CD8-positive, alpha-beta memory T cell (primary cell): Measurements from ENCODE around the gene TP63. TPM values are rescaled to one million over a fixed set of nuclear protein-coding genes. Genes with fewer than 3 reads are reported as not detected.
"Not testable (repeated sequence)": the region's sequence is repeated elsewhere in the genome, so short reads cannot be mapped to it uniquely, and the experiment has no call there.

Experiments used
- CTCF ChIA-PET: fragments of 350-600 bp; sonication (Branson Sonifier 250); formaldehyde crosslinking; loops from one replicate; lab custom pipeline; 2021; ENCODE audit warnings: antibody characterized with exemption; lab: Charles Lee
- POLR2A ChIA-PET: fragments of 350-600 bp; sonication (Branson Sonifier 250); formaldehyde crosslinking; loops from one replicate; lab custom pipeline; 2021; ENCODE audit warnings: antibody characterized with exemption; lab: Charles Lee
- DNase-seq, 5 donors: peaks; one replicate each; pipeline versions ENCODE4 v3.0.0 to v3.0.0-alpha.2; 2020 to 2022; ENCODE audit warnings: mixed read lengths in 1 of 5
- H3K27ac ChIP-seq: one replicate; pipeline ENCODE4 v1.7.0; 2013; ENCODE audit warnings: low read depth, mild to moderate bottlenecking, low read length, moderate library complexity
- H3K27me3 ChIP-seq: 2 replicates; pipeline ENCODE4 v1.7.0; 2013; ENCODE audit warnings: low read length, mild to moderate bottlenecking; ENCODE audit not compliant: insufficient read depth, poor library complexity, severe bottlenecking
- H3K36me3 ChIP-seq: 2 replicates; pipeline ENCODE4 v1.7.0; 2013; ENCODE audit warnings: mild to moderate bottlenecking, low read length, moderate library complexity; ENCODE audit not compliant: insufficient read depth
- H3K4me1 ChIP-seq: 2 replicates; pipeline ENCODE4 v1.7.0; 2013; ENCODE audit warnings: mild to moderate bottlenecking, low read length, moderate library complexity; ENCODE audit not compliant: insufficient read depth
- H3K4me3 ChIP-seq: 2 replicates; pipeline ENCODE4 v1.7.0; 2013; ENCODE audit warnings: mild to moderate bottlenecking, low read length
- H3K9me3 ChIP-seq: 2 replicates; pipeline ENCODE4 v1.7.0; 2013; ENCODE audit warnings: mild to moderate bottlenecking, low read length
- H3K27ac Mint-ChIP-seq, 8 donors: one replicate each; pipeline ENCODE4 v1.8.0; 2020 to 2021; ENCODE audit warnings: mixed read lengths in 8 of 8, mild to moderate bottlenecking in 6 of 8, inconsistent platforms in 3 of 8, moderate library complexity in 3 of 8
- H3K27me3 Mint-ChIP-seq, 2 donors: one replicate each; pipeline ENCODE4 v1.8.0; 2020 to 2021; ENCODE audit warnings: mixed read lengths in 2 of 2, mild to moderate bottlenecking in 1 of 2, moderate library complexity in 1 of 2
- H3K36me3 Mint-ChIP-seq, 3 donors: one replicate each; pipeline ENCODE4 v1.8.0; 2020 to 2021; ENCODE audit warnings: mixed read lengths in 3 of 3, inconsistent platforms in 1 of 3, mild to moderate bottlenecking in 1 of 3
- H3K4me1 Mint-ChIP-seq, 3 donors: one replicate each; pipeline ENCODE4 v1.8.0; 2020 to 2021; ENCODE audit warnings: mixed read lengths in 3 of 3, inconsistent platforms in 1 of 3, mild to moderate bottlenecking in 1 of 3
- H3K4me3 Mint-ChIP-seq, 7 donors: one replicate each; pipeline ENCODE4 v1.8.0; 2020 to 2021; ENCODE audit warnings: mixed read lengths in 7 of 7, mild to moderate bottlenecking in 6 of 7, moderate library complexity in 4 of 7, inconsistent platforms in 2 of 7
- H3K9me3 Mint-ChIP-seq, 5 donors: one replicate each; pipeline ENCODE4 v1.8.0; 2020 to 2022; ENCODE audit warnings: mixed read lengths in 5 of 5, mild to moderate bottlenecking in 3 of 5, moderate library complexity in 2 of 5, inconsistent platforms in 1 of 5
- polyA plus RNA-seq: library from polyadenylated mRNA; unstranded; fragments of 300-500 nt; fragmentation: Illumina TruSeq; gene quantifications from one replicate; pipeline ENCODE4 v1.2.3, GENCODE V29; 2021
- total RNA-seq, 2 experiments: library from RNA; stranded (reverse); gene quantifications; one replicate each; pipeline ENCODE4 v1.2.3, GENCODE V29; 2021

Gene TP63
- total and polyA plus RNA-seq, 3 experiments from 2014 or later = 0.13 to 0.82 (median 0.31) TPM

DNA sequence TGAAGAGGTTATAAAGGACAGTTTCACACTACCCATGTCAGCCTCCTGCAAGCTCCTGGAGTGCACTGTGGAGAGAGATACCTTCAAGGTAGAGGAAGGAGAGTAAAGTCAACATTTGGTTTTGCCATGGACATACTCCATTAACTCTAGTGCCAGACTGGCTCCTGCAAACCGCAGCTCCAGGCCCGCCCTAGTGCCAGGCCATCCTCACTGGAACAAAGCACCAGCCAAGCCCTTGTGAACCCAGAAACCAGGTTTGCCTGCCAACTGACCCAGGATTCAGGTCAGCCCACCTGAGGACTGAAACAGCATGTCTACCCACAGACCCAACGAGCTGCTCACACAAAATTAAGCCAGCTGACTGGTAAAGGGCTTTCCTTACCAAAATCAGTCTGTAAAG is 41.0 kb upstream of the TP63 start:
- Histone ChIP-seq H3K4me3 (no peak overlapping the region), H3K9me3 (no peaks in the 10 kb centered on the region), H3K36me3 (no peaks in the 10 kb centered on the region), H3K27ac (no peak overlapping the region), H3K4me1 (no peaks in the 10 kb centered on the region), H3K27me3 (no peaks in the 10 kb centered on the region)
- peaks cover 0 to 5% (median 0%) of the 10 kb centered on the region in 5 donors for H3K9me3 Mint-ChIP-seq
- no peaks in the 10 kb centered on the region for H3K4me1 Mint-ChIP-seq
- H3K36me3 Mint-ChIP-seq = peaks cover 0 to 2% (median 0%) of the 10 kb centered on the region in 3 donors
- DNase-seq = no peak
- ChIA-PET CTCF (no interaction called here), POLR2A (no interaction called here)
- no peak overlapping the region for H3K4me3 Mint-ChIP-seq
- peaks cover 0 to 3% of the 10 kb centered on the region in 2 donors for H3K27me3 Mint-ChIP-seq
- no peak overlapping the region for H3K27ac Mint-ChIP-seq

DNA sequence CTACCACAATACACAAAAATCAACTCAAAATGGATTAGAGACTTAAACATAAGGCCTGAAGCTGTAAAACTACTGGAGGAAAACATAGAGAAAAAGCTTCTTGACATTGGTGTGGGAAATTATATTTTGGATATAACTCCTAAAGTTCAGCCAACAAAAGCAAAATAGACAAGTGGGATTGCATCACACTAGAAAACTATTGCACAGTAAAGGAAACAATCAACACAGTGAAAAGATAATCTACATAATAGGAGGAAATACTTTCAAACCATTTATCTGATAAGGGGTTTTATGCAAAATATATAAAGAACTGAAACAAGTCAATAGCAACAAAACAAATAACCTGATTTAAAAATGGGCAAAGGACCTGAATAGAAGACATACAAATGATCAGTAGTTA is 37.6 kb upstream of the TP63 start:
- Histone ChIP-seq H3K4me1 (no peaks in the 10 kb centered on the region), H3K27ac (no peak overlapping the region), H3K4me3 (no peak overlapping the region), H3K9me3 (no peaks in the 10 kb centered on the region), H3K36me3 (no peaks in the 10 kb centered on the region), H3K27me3 (no peaks in the 10 kb centered on the region)
- H3K27me3 Mint-ChIP-seq = no peaks in the 10 kb centered on the region
- ChIA-PET POLR2A (no interaction called here), CTCF (no interaction called here)
- DNase-seq = no peak
- no peaks in the 10 kb centered on the region for H3K4me1 Mint-ChIP-seq
- no peak overlapping the region for H3K27ac Mint-ChIP-seq
- no peak overlapping the region for H3K4me3 Mint-ChIP-seq
- no peaks in the 10 kb centered on the region for H3K36me3 Mint-ChIP-seq
- peaks cover 0 to 5% (median 0%) of the 10 kb centered on the region in 5 donors for H3K9me3 Mint-ChIP-seq

DNA sequence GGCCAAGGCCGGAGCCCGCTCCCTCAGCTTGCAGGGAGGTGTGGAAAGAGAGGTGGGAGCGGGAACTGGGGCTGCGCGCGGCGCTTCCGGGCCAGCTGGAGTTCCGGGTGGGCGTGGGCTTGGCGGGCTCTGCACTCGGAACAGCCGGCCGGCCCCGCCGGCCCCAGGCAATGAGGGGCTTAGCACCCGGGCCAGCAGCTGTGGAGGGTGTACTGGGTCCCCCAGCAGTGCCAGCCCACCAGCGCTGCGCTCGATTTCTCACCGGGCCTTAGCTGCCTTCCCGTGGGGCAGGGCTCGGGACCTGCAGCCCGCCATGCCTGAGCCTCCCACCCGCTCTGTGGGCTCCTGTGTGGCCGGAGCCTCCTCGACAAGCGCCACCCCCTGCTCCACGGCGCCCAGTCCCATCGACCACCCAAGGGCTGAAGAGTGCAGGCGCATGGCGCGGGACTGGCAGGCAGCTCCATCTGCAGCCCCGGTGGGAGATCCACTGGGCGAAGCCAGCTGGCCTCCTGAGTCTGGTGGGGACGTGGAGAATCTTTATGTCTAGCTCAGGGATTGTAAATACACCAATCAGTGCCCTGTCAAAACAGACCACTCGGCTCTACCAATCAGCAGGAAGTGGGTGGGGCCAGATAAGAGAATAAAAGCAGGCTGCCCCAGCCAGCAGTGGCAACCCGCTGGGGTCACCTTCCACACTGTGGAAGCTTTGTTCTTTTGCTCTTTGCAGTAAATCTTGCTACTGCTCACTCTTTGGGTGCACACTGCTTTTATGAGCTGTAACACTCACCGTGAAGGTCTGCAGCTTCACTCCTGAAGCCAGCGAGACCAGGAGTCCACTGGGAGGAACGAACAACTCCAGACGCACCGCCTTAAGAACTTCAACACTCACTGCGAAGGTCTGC is 34.9 kb upstream of the TP63 start:
- H3K36me3 Mint-ChIP-seq = not testable (repeated sequence)

DNA sequence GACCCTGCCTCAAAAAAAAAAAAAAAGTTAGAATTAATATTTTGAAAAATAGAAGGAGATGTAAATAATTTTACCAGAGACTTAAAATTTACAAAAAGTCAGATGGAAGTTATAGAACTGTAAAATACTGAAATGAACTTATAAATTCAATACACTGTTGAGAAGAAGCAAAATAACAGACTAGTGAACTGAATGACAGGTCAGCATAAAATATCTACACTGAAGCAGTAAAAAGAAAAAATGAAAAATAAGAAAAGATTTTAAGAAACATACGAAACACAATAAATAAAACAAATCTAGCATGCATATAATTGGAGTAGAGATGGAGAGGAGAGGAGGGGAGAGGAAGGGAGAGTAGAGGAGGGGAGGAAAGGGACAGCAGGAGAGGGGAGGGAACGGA is 33.3 kb upstream of the TP63 start:
- H3K27me3 ChIP-seq = no peaks in the 10 kb centered on the region
- ChIA-PET CTCF (no interaction called here), POLR2A (no interaction called here)

More for the DNA sequence above, 34.9 kb upstream of the TP63 start:
- DNase-seq, H3K27me3 ChIP-seq, H3K4me3 ChIP-seq, H3K9me3 Mint-ChIP-seq, H3K4me1 ChIP-seq, H3K36me3 ChIP-seq, CTCF ChIA-PET, H3K4me3 Mint-ChIP-seq, H3K9me3 ChIP-seq, H3K27me3 Mint-ChIP-seq, H3K4me1 Mint-ChIP-seq, POLR2A ChIA-PET, H3K27ac ChIP-seq: not testable (repeated sequence)
- H3K27ac Mint-ChIP-seq = peak overlapping the region in 1 of 8 donors; percentile 63

DNA sequence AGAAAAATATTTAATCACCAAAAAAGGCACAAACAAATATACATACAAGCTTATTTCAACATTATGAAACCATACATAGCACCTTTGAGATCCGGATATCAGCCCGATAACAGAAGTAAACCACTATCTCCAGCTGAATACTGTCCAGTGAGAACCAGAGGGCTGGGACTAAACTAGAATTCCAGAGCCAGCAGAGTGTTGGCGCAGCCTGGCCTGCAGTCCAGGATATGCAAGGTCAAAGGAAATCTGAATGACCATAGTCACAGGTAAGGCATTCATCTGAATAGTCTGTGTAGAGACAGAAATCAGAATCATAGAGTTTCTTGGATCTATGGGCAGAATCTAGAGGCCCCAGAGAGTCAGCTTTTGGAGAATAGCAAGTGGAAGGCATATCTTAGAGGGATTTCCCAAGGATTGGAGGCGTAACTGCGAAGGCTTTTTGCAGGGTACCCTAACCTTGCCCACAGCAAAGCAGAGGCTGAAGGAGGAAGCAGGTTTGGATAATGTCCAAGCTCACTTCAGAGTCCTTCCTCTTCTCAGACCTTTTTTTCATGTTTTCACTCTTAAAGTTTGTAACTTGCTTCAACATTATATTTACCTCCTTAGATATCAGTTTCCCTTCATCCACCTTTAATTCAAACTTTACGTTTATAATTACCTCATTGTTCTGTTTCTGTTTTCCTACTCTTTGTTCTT is 32.5 kb upstream of the TP63 start:
- Mint-ChIP-seq H3K9me3 (no peaks in the 10 kb centered on the region), H3K4me1 (no peaks in the 10 kb centered on the region), H3K36me3 (no peaks in the 10 kb centered on the region), H3K27ac (peak overlapping the region in 2 of 8 donors; percentile 1 to 5), H3K4me3 (no peak overlapping the region), H3K27me3 (no peaks in the 10 kb centered on the region)
- no peaks in the 10 kb centered on the region for H3K9me3 ChIP-seq
- H3K4me3 ChIP-seq = no peak overlapping the region
- no peaks in the 10 kb centered on the region for H3K36me3 ChIP-seq
- CTCF ChIA-PET = no interaction called here
- POLR2A ChIA-PET = no interaction called here
- no peak for DNase-seq
- H3K4me1 ChIP-seq = no peaks in the 10 kb centered on the region
- no peaks in the 10 kb centered on the region for H3K27me3 ChIP-seq
- H3K27ac ChIP-seq = no peak overlapping the region

More for the DNA sequence above, 33.3 kb upstream of the TP63 start:
- H3K4me1 Mint-ChIP-seq = no peaks in the 10 kb centered on the region
- Histone ChIP-seq H3K4me3 (no peak overlapping the region), H3K36me3 (no peaks in the 10 kb centered on the region), H3K9me3 (no peaks in the 10 kb centered on the region), H3K27ac (no peak overlapping the region), H3K4me1 (no peaks in the 10 kb centered on the region)
- H3K27ac Mint-ChIP-seq = no peak overlapping the region
- no peaks in the 10 kb centered on the region for H3K27me3 Mint-ChIP-seq
- DNase-seq = no peak
- no peaks in the 10 kb centered on the region for H3K9me3 Mint-ChIP-seq
- no peak overlapping the region for H3K4me3 Mint-ChIP-seq
- no peaks in the 10 kb centered on the region for H3K36me3 Mint-ChIP-seq

DNA sequence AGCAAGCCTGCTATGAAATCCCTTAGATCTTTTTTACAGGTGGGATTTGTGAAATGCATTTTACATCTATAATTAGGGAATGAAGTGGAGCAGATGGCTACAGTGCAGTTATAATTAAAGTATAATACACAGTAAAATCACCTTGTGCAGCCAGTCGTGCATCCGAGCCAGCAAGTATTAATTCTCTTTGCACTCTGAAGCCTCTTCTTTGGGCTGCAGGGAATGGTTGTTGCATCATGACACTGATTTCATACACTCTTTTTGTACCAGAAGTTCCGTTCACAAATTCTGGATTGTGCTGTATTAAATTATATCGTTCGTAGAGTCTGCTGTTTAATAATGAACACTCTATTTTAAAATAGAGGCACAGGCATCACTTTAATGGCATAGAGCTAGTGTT is 28.7 kb upstream of the TP63 start:
- Mint-ChIP-seq H3K27me3 (no peaks in the 10 kb centered on the region), H3K4me1 (no peaks in the 10 kb centered on the region), H3K4me3 (no peak overlapping the region), H3K9me3 (peaks cover 0 to 13% (median 4%) of the 10 kb centered on the region in 5 donors), H3K36me3 (peaks cover 0 to 3% (median 2%) of the 10 kb centered on the region in 3 donors), H3K27ac (no peak overlapping the region)
- Histone ChIP-seq H3K27me3 (no peaks in the 10 kb centered on the region), H3K36me3 (no peaks in the 10 kb centered on the region), H3K4me1 (no peaks in the 10 kb centered on the region), H3K27ac (no peak overlapping the region), H3K4me3 (no peak overlapping the region), H3K9me3 (no peaks in the 10 kb centered on the region)
- DNase-seq = no peak
- CTCF ChIA-PET = no interaction called here
- POLR2A ChIA-PET = no interaction called here

DNA sequence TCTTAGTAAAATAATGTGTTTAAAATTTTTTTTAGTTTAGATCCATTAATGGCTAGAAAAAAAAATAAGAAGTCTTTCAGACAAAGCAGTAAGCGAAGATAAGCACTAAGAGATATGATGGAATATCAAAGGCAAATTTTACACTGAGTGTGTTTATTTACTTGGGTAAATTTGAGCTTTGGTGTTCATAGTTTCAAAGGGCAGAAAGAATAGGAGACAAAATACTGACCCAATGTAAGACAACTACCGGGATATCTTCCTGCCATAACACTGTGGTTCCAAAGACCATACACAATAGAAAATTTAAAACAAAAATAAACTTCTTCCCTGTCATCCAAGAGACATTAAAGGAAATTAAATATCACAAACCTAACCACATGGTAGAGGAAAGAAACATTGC is 25.5 kb upstream of the TP63 start:
- Histone ChIP-seq H3K27ac (no peak overlapping the region), H3K9me3 (no peaks in the 10 kb centered on the region), H3K4me3 (no peak overlapping the region), H3K4me1 (no peaks in the 10 kb centered on the region), H3K27me3 (no peaks in the 10 kb centered on the region), H3K36me3 (no peaks in the 10 kb centered on the region)
- H3K4me1 Mint-ChIP-seq = no peaks in the 10 kb centered on the region
- POLR2A ChIA-PET = no interaction called here
- H3K36me3 Mint-ChIP-seq = peaks cover 0 to 3% (median 2%) of the 10 kb centered on the region in 3 donors
- no peak overlapping the region for H3K4me3 Mint-ChIP-seq
- no peak overlapping the region for H3K27ac Mint-ChIP-seq
- peaks cover 0 to 3% of the 10 kb centered on the region in 2 donors for H3K27me3 Mint-ChIP-seq
- DNase-seq = no peak
- peaks cover 2 to 13% (median 6%) of the 10 kb centered on the region in 5 donors for H3K9me3 Mint-ChIP-seq
- CTCF ChIA-PET = no interaction called here

DNA sequence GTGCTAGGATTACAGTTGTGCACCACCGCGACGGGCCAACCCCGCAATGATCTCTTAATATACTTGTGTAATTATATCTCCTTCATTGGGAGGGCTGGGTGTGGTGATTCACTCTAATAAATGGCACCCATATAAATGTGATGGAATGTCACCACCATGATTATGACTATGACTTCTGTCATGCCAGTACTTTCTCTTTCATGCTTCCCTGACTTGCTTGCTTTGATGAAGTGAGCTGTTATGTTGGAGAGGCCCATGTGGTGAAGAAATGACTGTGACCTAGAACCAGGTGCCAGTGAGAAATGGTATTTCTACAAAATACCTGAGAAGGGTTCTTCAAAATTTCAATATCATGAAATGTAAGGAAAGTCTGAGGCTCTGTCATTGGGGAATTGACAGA is 24.4 kb upstream of the TP63 start:
- Mint-ChIP-seq H3K27me3 (peaks cover 0 to 3% of the 10 kb centered on the region in 2 donors), H3K36me3 (peaks cover 0 to 3% (median 2%) of the 10 kb centered on the region in 3 donors), H3K27ac (peak overlapping the region in 2 of 8 donors; percentile 2 to 48), H3K9me3 (peaks cover 2 to 13% (median 6%) of the 10 kb centered on the region in 5 donors), H3K4me1 (no peaks in the 10 kb centered on the region), H3K4me3 (no peak overlapping the region)
- H3K4me1 ChIP-seq = no peaks in the 10 kb centered on the region
- H3K9me3 ChIP-seq = no peaks in the 10 kb centered on the region
- POLR2A ChIA-PET = no interaction called here
- H3K27me3 ChIP-seq = no peaks in the 10 kb centered on the region
- no peak for DNase-seq
- H3K4me3 ChIP-seq = no peak overlapping the region
- H3K36me3 ChIP-seq = no peaks in the 10 kb centered on the region
- H3K27ac ChIP-seq = no peak overlapping the region
- CTCF ChIA-PET = no interaction called here
